KOPT-K1 (cell line): ENCODE data around the gene P2RY6.
"Not testable (repeated sequence)": the region's sequence is repeated elsewhere in the genome, so short reads cannot be mapped to it uniquely, and the experiment has no call there.

Experiments
- H3K27ac ChIP-seq: fragments of 200-600 bp; sonication (generic); 2 replicates; pipeline ENCODE4 v1.5.1; 2016; ENCODE audit warnings: antibody characterized with exemption, mild to moderate bottlenecking, low read depth, low read length; ENCODE audit not compliant: poor library complexity, severe bottlenecking
- H3K36me3 ChIP-seq: fragments of 200-600 bp; sonication (generic); 2 replicates; pipeline ENCODE4 v1.5.1; 2017; ENCODE audit warnings: antibody characterized with exemption, mild to moderate bottlenecking, low read length, moderate library complexity; ENCODE audit not compliant: insufficient read depth
- H3K9me3 ChIP-seq: fragments of 200-600 bp; sonication (generic); 2 replicates; pipeline ENCODE4 v1.5.1; 2017; ENCODE audit warnings: antibody characterized with exemption, low read length, mild to moderate bottlenecking; ENCODE audit not compliant: insufficient read depth, poor library complexity, severe bottlenecking

P2RY6 gene

GRCh38 chr11:73265853-73266645, 6.1 kb upstream of the P2RY6 start:
- no peaks in the 10 kb centered on the region for H3K9me3 ChIP-seq
- H3K27ac ChIP-seq: no peak overlapping the region
- no peaks in the 10 kb centered on the region for H3K36me3 ChIP-seq

DNA sequence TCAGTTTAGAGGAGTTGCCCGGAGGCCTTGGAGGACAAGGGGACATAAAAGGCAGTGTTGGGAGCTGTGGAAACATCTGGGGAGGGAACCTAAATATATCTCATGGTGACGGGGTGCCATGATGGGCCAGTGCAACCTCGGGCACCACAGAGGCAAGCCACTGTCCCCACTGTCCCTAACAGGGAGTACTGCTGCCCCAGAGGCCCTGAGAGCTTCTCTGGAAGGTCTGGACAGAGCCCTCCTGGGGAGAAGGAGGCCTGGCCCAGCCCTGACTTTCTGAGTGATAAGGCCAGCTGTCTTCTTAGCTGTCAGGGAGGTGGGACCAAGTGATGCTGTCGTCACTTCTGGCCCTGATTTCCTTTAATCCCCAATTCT, 5.5 kb upstream of the P2RY6 start:
- Histone ChIP-seq H3K9me3 (no peaks in the 10 kb centered on the region), H3K36me3 (no peaks in the 10 kb centered on the region), H3K27ac (no peak overlapping the region)

- Histone ChIP-seq H3K9me3 (no peaks in the 10 kb centered on the region), H3K36me3 (no peaks in the 10 kb centered on the region), H3K27ac (no peak overlapping the region)
Observed at GRCh38 chr11:73267122-73267846, 4.9 kb upstream of the P2RY6 start.

GRCh38 chr11:73267906-73268540, 4.1 kb upstream of the P2RY6 start:
- H3K27ac ChIP-seq: no peak overlapping the region
- H3K9me3 ChIP-seq: no peaks in the 10 kb centered on the region
- H3K36me3 ChIP-seq: no peaks in the 10 kb centered on the region

DNA sequence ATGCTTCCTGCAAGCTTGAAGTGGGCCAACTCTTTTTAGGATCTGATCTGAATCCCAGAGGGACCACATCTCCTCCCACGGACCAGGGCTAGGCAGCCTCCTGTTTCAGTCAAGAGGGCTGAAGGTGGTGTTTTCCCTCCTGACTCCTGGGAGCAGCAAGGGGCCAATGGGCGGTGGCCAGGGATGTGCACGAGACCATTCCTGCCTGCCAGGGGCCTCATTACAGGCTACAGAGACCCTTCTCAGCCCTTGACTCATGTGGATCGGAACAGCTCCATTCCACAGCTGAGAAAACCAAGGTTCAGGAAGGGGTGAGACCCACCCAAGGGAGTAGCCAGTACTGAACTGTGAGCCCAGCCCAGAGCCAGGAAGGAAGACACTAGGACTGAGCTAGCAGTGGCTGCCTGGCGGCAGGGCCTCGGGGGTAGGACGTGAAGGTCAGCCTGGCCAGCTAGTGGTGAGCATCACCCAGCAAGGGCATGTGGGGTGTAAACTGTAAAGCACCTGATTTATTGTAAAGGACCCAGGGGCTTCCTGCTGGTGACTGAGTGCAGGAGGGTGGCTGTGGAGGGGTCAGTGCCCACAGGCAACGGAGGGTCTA, 3.4 kb upstream of the P2RY6 start:
- no peaks in the 10 kb centered on the region for H3K36me3 ChIP-seq
- H3K27ac ChIP-seq: no peak overlapping the region
- H3K9me3 ChIP-seq: no peaks in the 10 kb centered on the region

- H3K27ac ChIP-seq: no peak overlapping the region
- no peaks in the 10 kb centered on the region for H3K9me3 ChIP-seq
- no peaks in the 10 kb centered on the region for H3K36me3 ChIP-seq
Observed at GRCh38 chr11:73269459-73270015, 2.6 kb upstream of the P2RY6 start.

GRCh38 chr11:73270016-73270854, 1.9 kb upstream of the P2RY6 start:
- no peaks in the 10 kb centered on the region for H3K9me3 ChIP-seq
- no peaks in the 10 kb centered on the region for H3K36me3 ChIP-seq
- no peak overlapping the region for H3K27ac ChIP-seq

DNA sequence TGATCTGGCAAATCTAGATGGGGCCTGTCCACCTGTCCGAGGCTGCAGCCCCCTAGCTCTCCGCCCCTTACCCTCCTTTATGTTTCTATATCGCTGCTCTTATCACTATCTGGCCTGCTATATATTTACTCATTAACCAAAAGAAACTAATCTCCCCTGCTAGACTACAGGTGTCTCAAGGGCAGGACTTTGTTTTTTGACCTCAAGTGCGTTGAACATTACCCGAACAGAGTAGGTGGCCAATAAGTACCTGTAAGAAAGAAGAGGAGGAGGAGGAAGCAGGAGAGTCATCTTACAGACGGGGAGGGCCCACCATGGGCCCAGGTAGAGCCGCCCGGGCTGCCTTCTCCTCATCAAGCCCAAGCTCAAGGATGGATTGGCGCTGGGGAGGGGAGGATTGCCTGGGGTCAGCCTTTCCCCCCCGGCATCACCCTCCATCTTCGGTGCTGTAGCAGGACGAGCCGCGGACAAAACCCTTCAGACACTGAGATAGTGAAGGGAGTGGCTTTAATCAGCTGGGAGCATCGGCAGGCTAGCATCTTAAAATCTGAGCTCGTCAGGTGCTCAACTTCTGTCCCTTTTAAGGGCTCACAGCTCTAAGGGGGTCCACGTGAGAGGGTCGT, 1.2 kb upstream of the P2RY6 start:
- H3K9me3 ChIP-seq: no peaks in the 10 kb centered on the region
- H3K27ac ChIP-seq: no peak overlapping the region
- no peaks in the 10 kb centered on the region for H3K36me3 ChIP-seq

GRCh38 chr11:73271478-73271865, 666 bp upstream of the P2RY6 start:
- not testable (repeated sequence) for H3K27ac ChIP-seq, H3K36me3 ChIP-seq, H3K9me3 ChIP-seq

DNA sequence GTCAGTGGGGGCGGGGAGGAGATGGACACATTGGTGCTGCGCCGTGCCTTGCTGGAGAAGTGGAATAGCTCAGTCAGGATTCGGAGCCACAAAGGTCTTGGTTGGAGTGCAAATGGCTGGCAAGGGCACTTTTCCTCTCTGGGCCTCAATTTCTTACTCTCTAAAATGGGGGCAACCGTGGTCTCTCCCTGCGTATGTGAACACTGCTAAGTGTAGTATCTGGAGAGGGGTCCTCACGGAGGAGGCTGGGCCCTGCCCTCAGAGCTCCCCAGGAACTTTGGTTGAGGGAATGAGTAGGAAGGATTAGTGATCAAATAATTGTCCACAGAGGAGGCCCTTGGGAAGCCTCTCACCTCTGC, 521 bp downstream of the P2RY6 start:
- Histone ChIP-seq H3K27ac (no peak overlapping the region), H3K9me3 (no peaks in the 10 kb centered on the region), H3K36me3 (no peaks in the 10 kb centered on the region)

DNA sequence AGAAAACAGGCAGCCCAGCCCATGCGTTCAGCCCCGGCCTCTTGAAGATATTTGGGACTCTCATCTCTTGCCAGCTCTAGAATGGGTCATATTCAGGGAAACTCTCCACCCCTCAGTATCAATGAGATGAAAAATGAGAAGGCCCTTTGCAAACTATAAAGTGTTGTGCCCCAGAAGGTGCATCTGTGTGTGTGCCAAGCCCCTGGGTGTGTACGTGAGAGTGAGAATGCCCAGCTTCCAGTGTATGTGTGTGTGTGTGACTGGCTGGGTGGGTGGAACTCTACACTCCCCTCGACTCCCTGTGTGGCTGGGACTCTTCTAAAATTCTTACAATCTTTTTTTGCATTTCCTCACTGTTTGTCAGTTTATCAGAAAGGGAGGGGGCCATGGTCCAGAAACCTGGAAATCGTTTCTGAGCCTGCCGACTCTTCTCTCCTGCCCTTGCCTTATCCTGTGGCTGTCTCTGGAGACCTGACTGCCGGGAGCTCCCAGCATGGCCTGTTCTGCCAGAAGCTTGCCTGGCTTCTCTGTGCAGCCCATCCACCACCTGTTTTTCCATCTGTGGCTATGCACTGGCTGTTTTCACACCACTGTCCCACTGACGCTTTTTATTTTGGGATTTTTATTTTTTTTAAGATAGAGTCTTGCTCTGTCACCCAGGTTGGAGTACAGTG, 1.2 kb downstream of the P2RY6 start:
- H3K36me3 ChIP-seq: no peaks in the 10 kb centered on the region
- no peaks in the 10 kb centered on the region for H3K9me3 ChIP-seq
- no peak overlapping the region for H3K27ac ChIP-seq

- H3K27ac ChIP-seq, H3K36me3 ChIP-seq, H3K9me3 ChIP-seq: not testable (repeated sequence)
Observed at GRCh38 chr11:73274191-73274590, 2.1 kb downstream of the P2RY6 start.

DNA sequence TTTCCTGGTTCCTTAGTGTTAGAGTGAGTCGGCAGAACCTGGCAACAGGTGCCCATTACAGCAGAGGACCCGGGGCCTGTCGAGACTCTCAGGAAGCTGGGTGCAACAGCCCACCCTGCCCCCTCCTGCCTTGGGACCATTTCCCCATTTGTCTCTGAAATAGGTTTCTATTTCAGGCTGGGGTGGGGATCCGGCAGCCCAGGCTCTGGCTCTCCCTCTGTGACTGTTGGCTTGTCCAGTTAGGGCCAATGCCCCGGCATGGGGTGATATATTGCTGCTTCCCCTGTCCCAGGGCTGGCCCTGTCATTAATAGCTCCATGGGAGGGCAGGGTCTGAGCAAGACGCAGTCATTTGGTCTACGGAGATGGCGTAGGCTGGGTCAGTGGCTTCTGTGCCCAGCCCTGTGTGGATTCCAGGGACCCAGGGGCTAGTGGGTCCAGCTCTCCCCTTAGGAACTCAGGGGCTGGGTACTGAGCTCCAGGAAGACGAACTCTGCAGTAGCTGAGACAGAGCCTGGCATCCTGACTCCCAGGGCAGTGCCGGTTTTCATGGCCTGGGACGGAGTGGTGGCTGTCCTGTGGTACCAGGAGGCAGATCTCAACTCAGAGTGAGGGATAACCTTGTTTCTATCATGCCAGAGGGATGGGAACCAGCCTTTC, 2.7 kb downstream of the P2RY6 start:
- Histone ChIP-seq H3K9me3 (no peaks in the 10 kb centered on the region), H3K27ac (no peak overlapping the region), H3K36me3 (no peaks in the 10 kb centered on the region)
